HepG2 (cell line): ENCODE results near the gene TRMT1L. TPM values are rescaled to one million over a fixed set of nuclear protein-coding genes. Genes with fewer than 3 reads are reported as not detected.
A peak's percentile ranks its signal among the peaks of the same experiment; 100 is the strongest.

Source experiments
- ARNTL ChIP-seq: sonication (generic); formaldehyde crosslinking; IDR thresholded peaks from 2 replicates; pipeline ENCODE4 v1.4.0; 2020; ENCODE audit warnings: mild to moderate bottlenecking, missing genetic modification reagents
- CAMTA2 ChIP-seq: sonication (generic); formaldehyde crosslinking; IDR thresholded peaks from 2 replicates; pipeline ENCODE4 v1.4.0; 2020; ENCODE audit warnings: mild to moderate bottlenecking, missing genetic modification reagents, borderline replicate concordance
- CEBPB ChIP-seq: IDR thresholded peaks from 2 replicates; pipeline ENCODE4 v1.6.1; 2011; ENCODE audit warnings: low read depth, low read length, improper control_type of control experiment, borderline replicate concordance
- FOXC1 ChIP-seq: sonication (generic); formaldehyde crosslinking; IDR thresholded peaks from 2 replicates; pipeline ENCODE4 v1.8.0; 2022; ENCODE audit warnings: mild to moderate bottlenecking, missing genetic modification reagents, borderline replicate concordance
- FOXJ3 ChIP-seq: sonication (generic); formaldehyde crosslinking; IDR thresholded peaks from 2 replicates; pipeline ENCODE4 v1.4.0; 2020; ENCODE audit warnings: missing genetic modification reagents, mild to moderate bottlenecking, borderline replicate concordance
- HOXA5 ChIP-seq: sonication (generic); formaldehyde crosslinking; IDR thresholded peaks from 2 replicates; pipeline ENCODE4 v1.4.0; 2020; ENCODE audit warnings: missing genetic modification reagents
- KDM5A ChIP-seq: fragments of 200-600 bp; sonication (generic); IDR thresholded peaks from 2 replicates; pipeline ENCODE4 v1.7.0; 2018; ENCODE audit warnings: antibody characterized with exemption, mild to moderate bottlenecking, low read length, borderline replicate concordance
- KLF15 ChIP-seq: sonication (generic); formaldehyde crosslinking; IDR thresholded peaks from 2 replicates; pipeline ENCODE4 v1.8.1; 2023; ENCODE audit warnings: borderline replicate concordance, mild to moderate bottlenecking, inconsistent platforms, missing genetic modification reagents, mixed read lengths
- MZF1 ChIP-seq: sonication (generic); formaldehyde crosslinking; IDR thresholded peaks from 2 replicates; pipeline ENCODE4 v1.8.1; 2023; ENCODE audit warnings: mild to moderate bottlenecking, missing genetic modification reagents, borderline replicate concordance
- PAWR ChIP-seq: sonication (generic); formaldehyde crosslinking; IDR thresholded peaks from 2 replicates; pipeline ENCODE4 v1.4.0; 2020; ENCODE audit warnings: missing genetic modification reagents, mild to moderate bottlenecking, borderline replicate concordance
- SAP130 ChIP-seq: IDR thresholded peaks from 2 replicates; pipeline ENCODE4 v1.6.1; 2016; ENCODE audit warnings: low read depth
- SOX6 ChIP-seq, 2 experiments: fragments of 450-650 bp in 1 of 2; sonication (generic) in 1 of 2; formaldehyde crosslinking in 1 of 2; IDR thresholded peaks; 2 replicates each; pipeline versions ENCODE4 v1.4.0 to v1.6.1; 2017 to 2020; ENCODE audit warnings: antibody characterized with exemption in 1 of 2, mild to moderate bottlenecking in 1 of 2, missing genetic modification reagents in 1 of 2
- TAF1 ChIP-seq: sonication (generic); formaldehyde crosslinking; IDR thresholded peaks from 2 replicates; pipeline ENCODE4 v1.4.0; 2020; ENCODE audit warnings: missing genetic modification reagents
- TGIF2 ChIP-seq: IDR thresholded peaks from 2 replicates; pipeline ENCODE4 v1.6.1; 2016; ENCODE audit warnings: control low read depth, missing compliant biosample characterization
- THYN1 ChIP-seq: sonication (generic); formaldehyde crosslinking; IDR thresholded peaks from 2 replicates; pipeline ENCODE4 v1.8.1; 2023; ENCODE audit warnings: low read depth, mild to moderate bottlenecking, moderate library complexity, missing genetic modification reagents, borderline replicate concordance
- TOE1 ChIP-seq: sonication (generic); formaldehyde crosslinking; IDR thresholded peaks from 2 replicates; pipeline ENCODE4 v1.4.0; 2020; ENCODE audit warnings: mild to moderate bottlenecking, missing genetic modification reagents
- TRIM24 ChIP-seq: sonication (generic); formaldehyde crosslinking; IDR thresholded peaks from 2 replicates; pipeline ENCODE4 v1.8.0; 2022; ENCODE audit warnings: mild to moderate bottlenecking, missing genetic modification reagents
- YEATS4 ChIP-seq: sonication (generic); formaldehyde crosslinking; IDR thresholded peaks from 2 replicates; pipeline ENCODE4 v1.4.0; 2020; ENCODE audit warnings: missing genetic modification reagents, borderline replicate concordance
- ZFY ChIP-seq: sonication (generic); formaldehyde crosslinking; IDR thresholded peaks from 2 replicates; pipeline ENCODE4 v1.4.0; 2020; ENCODE audit warnings: missing genetic modification reagents
- ZNF101 ChIP-seq: sonication (generic); formaldehyde crosslinking; IDR thresholded peaks from 2 replicates; pipeline ENCODE4 v1.4.0; 2020; ENCODE audit warnings: mild to moderate bottlenecking, low read depth, missing genetic modification reagents, borderline replicate concordance
- ZNF33A ChIP-seq: sonication (generic); formaldehyde crosslinking; IDR thresholded peaks from 2 replicates; pipeline ENCODE4 v1.5.1; 2020; ENCODE audit warnings: missing genetic modification reagents, mild to moderate bottlenecking, moderate library complexity, borderline replicate concordance
- ZNF354B ChIP-seq: sonication (generic); formaldehyde crosslinking; IDR thresholded peaks from 2 replicates; pipeline ENCODE4 v1.8.0; 2022; ENCODE audit warnings: mild to moderate bottlenecking, missing genetic modification reagents
- ZNF567 ChIP-seq: sonication (generic); formaldehyde crosslinking; IDR thresholded peaks from 2 replicates; pipeline ENCODE4 v1.8.1; 2023; ENCODE audit warnings: mild to moderate bottlenecking, missing genetic modification reagents, borderline replicate concordance
- ZNF614 ChIP-seq: IDR thresholded peaks from 2 replicates; pipeline ENCODE4 v1.6.1; 2018; ENCODE audit warnings: missing biosample characterization, missing genetic modification reagents, inconsistent platforms, borderline replicate concordance
- ZNF660 ChIP-seq: sonication (generic); formaldehyde crosslinking; IDR thresholded peaks from 2 replicates; pipeline ENCODE4 v1.5.1; 2020; ENCODE audit warnings: mild to moderate bottlenecking, low read depth, missing genetic modification reagents, borderline replicate concordance
- ZNF674 ChIP-seq: sonication (generic); formaldehyde crosslinking; IDR thresholded peaks from 2 replicates; pipeline ENCODE4 v1.5.0; 2020; ENCODE audit warnings: low read depth, mild to moderate bottlenecking, missing genetic modification reagents
- ZNF746 ChIP-seq: sonication (generic); formaldehyde crosslinking; IDR thresholded peaks from 2 replicates; pipeline ENCODE4 v1.8.0; 2022; ENCODE audit warnings: mild to moderate bottlenecking, missing genetic modification reagents
- ZNF878 ChIP-seq: sonication (generic); formaldehyde crosslinking; IDR thresholded peaks from 2 replicates; pipeline ENCODE4 v1.8.1; 2023; ENCODE audit warnings: mild to moderate bottlenecking, missing genetic modification reagents, moderate library complexity
- polyA plus RNA-seq, 8 experiments: library from polyadenylated mRNA; depleted of rRNA in 3 of 8; stranded (reverse) in 7 of 8; unstranded in 1 of 8; fragments of >200 nt; fragmentation: Illumina TruSeq in 4 of 8; extraction: Trizol in 4 of 8; gene quantifications; 2 replicates each; pipeline versions ENCODE4 v1.2.1 to v1.2.3, GENCODE V29; 2011 to 2016; ENCODE audit warnings: low read depth in 4 of 8, missing spikeins in 1 of 8, mixed read lengths in 1 of 8; ENCODE audit not compliant: insufficient read depth in 1 of 8
- total RNA-seq, 5 experiments: library from RNA; depleted of rRNA; stranded (reverse); fragments of >200 nt; fragmentation: Illumina TruSeq; extraction: Trizol; gene quantifications; 2 replicates each; pipeline ENCODE4 v1.2.3, GENCODE V29; 2016; ENCODE audit warnings: low read depth in 1 of 5
- TF ChIP-seq, protein P1 (sequence below): sonication (generic); formaldehyde crosslinking; IDR thresholded peaks from 2 replicates; pipeline ENCODE4 v1.4.0; 2020; ENCODE audit warnings: missing genetic modification reagents

TRMT1L gene
- total and polyA plus RNA-seq, 2 of the 13 experiments (the other 11 are each of a cell fraction or from before 2014, with no cell fraction given), result 17.9 to 19.2 TPM

DNA sequence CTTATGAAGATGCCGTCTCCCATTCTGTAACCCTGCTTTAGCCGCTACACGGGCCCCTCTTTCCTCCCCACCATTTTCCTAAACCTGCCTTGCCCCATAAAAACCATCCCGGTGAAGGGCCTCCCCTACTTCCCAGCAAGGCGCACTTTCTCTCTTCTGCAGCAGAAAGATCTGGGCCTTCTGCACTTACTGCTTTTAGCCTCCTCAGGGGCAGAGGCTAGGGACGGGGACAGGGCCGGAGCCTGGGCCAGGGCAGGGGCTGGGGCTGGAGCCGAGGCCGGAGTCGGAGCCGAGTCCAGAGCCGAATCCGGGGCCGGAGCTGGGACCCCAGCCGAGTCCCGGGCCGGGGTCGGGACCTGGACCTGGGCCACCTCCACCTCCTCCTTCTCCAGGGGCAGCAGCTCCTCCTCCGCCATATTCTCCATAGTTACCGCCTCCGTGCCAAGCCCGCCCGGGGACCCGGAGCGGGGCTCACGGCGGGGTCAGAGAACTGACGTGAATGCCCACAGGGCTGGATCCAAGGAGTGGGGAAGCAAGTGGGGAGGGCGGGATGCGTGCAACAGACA, 382 bp downstream of the TRMT1L start (continued):
- TF ChIP-seq MZF1 (no peak), ZNF660 (CRISPR knock-in tag) (no peak), ZNF567 (CRISPR knock-in tag) (no peak), TOE1 (CRISPR knock-in tag) (no peak), SOX6 (IDR thresholded peaks at IDR 0.05) (no peak), SOX6 (CRISPR knock-in tag; IDR thresholded peaks at IDR 0.05) (no peak), ZNF33A (CRISPR knock-in tag) (no peak), KLF15 (0 out of 2 replicates have a peak, but pooled peaks have one; percentile 29), ZNF101 (CRISPR knock-in tag) (no peak), PAWR (CRISPR knock-in tag) (no peak), YEATS4 (CRISPR knock-in tag) (peak; percentile 80), ZNF354B (no peak), CAMTA2 (CRISPR knock-in tag) (no peak), TGIF2 (CRISPR knock-in tag) (no peak), HOXA5 (no peak; the same call in 1 of the 2 replicates), TRIM24 (CRISPR knock-in tag) (no peak), KDM5A (peak; percentile 67; the same call in 1 of the 2 replicates), FOXC1 (CRISPR knock-in tag) (no peak), ZNF674 (CRISPR knock-in tag) (no peak), SAP130 (peak; percentile 4; the same call in 1 of the 2 replicates), THYN1 (no peak), ZFY (CRISPR knock-in tag) (peak; percentile 73), TAF1 (CRISPR knock-in tag) (no peak), ZNF878 (no peak), ZNF614 (0 out of 2 replicates have a peak, but pooled peaks have one; percentile 25), FOXJ3 (CRISPR knock-in tag) (no peak), CEBPB (no peak), ARNTL (CRISPR knock-in tag) (no peak; the same call in 1 of the 2 replicates), ZNF746 (0 out of 2 replicates have a peak, but pooled peaks have one; percentile 28)
- TF ChIP-seq, protein P1, sequence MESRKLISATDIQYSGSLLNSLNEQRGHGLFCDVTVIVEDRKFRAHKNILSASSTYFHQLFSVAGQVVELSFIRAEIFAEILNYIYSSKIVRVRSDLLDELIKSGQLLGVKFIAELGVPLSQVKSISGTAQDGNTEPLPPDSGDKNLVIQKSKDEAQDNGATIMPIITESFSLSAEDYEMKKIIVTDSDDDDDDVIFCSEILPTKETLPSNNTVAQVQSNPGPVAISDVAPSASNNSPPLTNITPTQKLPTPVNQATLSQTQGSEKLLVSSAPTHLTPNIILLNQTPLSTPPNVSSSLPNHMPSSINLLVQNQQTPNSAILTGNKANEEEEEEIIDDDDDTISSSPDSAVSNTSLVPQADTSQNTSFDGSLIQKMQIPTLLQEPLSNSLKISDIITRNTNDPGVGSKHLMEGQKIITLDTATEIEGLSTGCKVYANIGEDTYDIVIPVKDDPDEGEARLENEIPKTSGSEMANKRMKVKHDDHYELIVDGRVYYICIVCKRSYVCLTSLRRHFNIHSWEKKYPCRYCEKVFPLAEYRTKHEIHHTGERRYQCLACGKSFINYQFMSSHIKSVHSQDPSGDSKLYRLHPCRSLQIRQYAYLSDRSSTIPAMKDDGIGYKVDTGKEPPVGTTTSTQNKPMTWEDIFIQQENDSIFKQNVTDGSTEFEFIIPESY, result no peak
